Fibroblast of lung (primary cell): ENCODE results near the gene UST.

ENCODE experiments used
- CTCF ChIP-seq, 2 donors: IDR thresholded peaks in 1 of 2; conservative IDR thresholded peaks in 1 of 2; 1 replicate in 1 of 2; 2 replicates in 1 of 2; pipeline ENCODE4 v1.5.1; 2011 to 2012; ENCODE audit warnings: low read length in 2 of 2, control low read depth in 1 of 2, inconsistent platforms in 1 of 2, low read depth in 1 of 2, mild to moderate bottlenecking in 1 of 2
- EZH2 ChIP-seq: IDR thresholded peaks from 2 replicates; pipeline ENCODE4 v1.5.1; 2012; ENCODE audit warnings: low read length, control low read depth, mild to moderate bottlenecking; ENCODE audit errors: missing control alignments

- TF ChIP-seq CTCF (conservative IDR thresholded peaks at IDR 0.05 in 1 of 2, IDR thresholded peaks at IDR 0.05 in 1 of 2; ENCODE audit: low read depth in 1 of 2, low read length in 2 of 2) = no peak
- TF ChIP-seq EZH2 = no peak
These were observed 208.6 kb downstream of the UST start for GRCh38 chr6:148955441-148955840.
